Brain microvascular endothelial cell (primary cell): ENCODE results near the gene CADM2.
A peak's percentile ranks its signal among the peaks of the same experiment; 100 is the strongest.
"Not testable (repeated sequence)": the region's sequence is repeated elsewhere in the genome, so short reads cannot be mapped to it uniquely, and the experiment has no call there.

Source experiments
- DNase-seq: peaks from one replicate; pipeline ENCODE4 v3.0.0-alpha.2; 2020
- H3K27ac ChIP-seq: fragments of 250-450 bp; sonication (Bioruptor Pico); 2 replicates; pipeline ENCODE4 v1.5.1; 2020; ENCODE audit warnings: mild to moderate bottlenecking, moderate library complexity
- H3K27me3 ChIP-seq: fragments of 250-450 bp; sonication (Bioruptor Pico); replicated peaks from 2 replicates; pipeline ENCODE4 v1.5.1; 2020; ENCODE audit warnings: mild to moderate bottlenecking
- H3K36me3 ChIP-seq: fragments of 250-450 bp; sonication (Bioruptor Pico); replicated peaks from 2 replicates; pipeline ENCODE4 v1.5.1; 2020; ENCODE audit warnings: mild to moderate bottlenecking
- H3K4me3 ChIP-seq: 2 replicates; pipeline ENCODE4 v1.5.1; 2011; ENCODE audit warnings: low read depth, mild to moderate bottlenecking, control low read depth, low read length, moderate library complexity
- CTCF ChIP-seq: IDR thresholded peaks from 2 replicates; pipeline ENCODE4 v1.5.1; 2011; ENCODE audit warnings: low read depth, mild to moderate bottlenecking, moderate library complexity, low read length, control low read depth, inconsistent platforms; ENCODE audit errors: missing control alignments
- in situ Hi-C: cut with HindIII; loops from 2 replicates; pipeline ENCODE4 v1.10.0; 2017; ENCODE audit warnings: low sequenced_read_pairs, low pct_ligation_motif_present

CADM2 gene

GRCh38 chr3:84958495-84959469 lies at the start of gene CADM2:
CADM2 (plus strand) TSS chr3:84958989.
- peak; percentile 84 for DNase-seq
- Histone ChIP-seq H3K4me3 (peak within 1 kb of the TSS; percentile 66), H3K27me3 (peaks cover 6% of the 10 kb centered on the region), H3K27ac (no peak within 1 kb of the TSS), H3K36me3 (no peaks in the 10 kb centered on the region)
- in situ Hi-C loops = no loop called here
- TF ChIP-seq CTCF = peak; percentile 44

GRCh38 chr3:84918592-84918991 lies 40.2 kb upstream of the CADM2 start:
- H3K27ac ChIP-seq, H3K4me3 ChIP-seq, DNase-seq, H3K36me3 ChIP-seq, H3K27me3 ChIP-seq, in situ Hi-C loops: not testable (repeated sequence)

GRCh38 chr3:84922682-84923081 lies 36.1 kb upstream of the CADM2 start:
- Histone ChIP-seq H3K4me3 (no peak overlapping the region), H3K36me3 (no peaks in the 10 kb centered on the region), H3K27me3 (no peaks in the 10 kb centered on the region), H3K27ac (no peak overlapping the region)
- in situ Hi-C loops = no loop called here
- no peak for TF ChIP-seq CTCF
- no peak for DNase-seq

- no peak for DNase-seq
- Histone ChIP-seq H3K36me3 (no peaks in the 10 kb centered on the region), H3K27me3 (no peaks in the 10 kb centered on the region), H3K27ac (no peak overlapping the region), H3K4me3 (no peak overlapping the region)
- in situ Hi-C loops = no loop called here
- TF ChIP-seq CTCF = no peak
Measured at GRCh38 chr3:84925571-84925970, 33.2 kb upstream of the CADM2 start.

- Histone ChIP-seq H3K27ac (no peak overlapping the region), H3K4me3 (no peak overlapping the region), H3K27me3 (no peaks in the 10 kb centered on the region), H3K36me3 (no peaks in the 10 kb centered on the region)
- in situ Hi-C loops = no loop called here
- DNase-seq = no peak
- peak; percentile 7 for TF ChIP-seq CTCF
Measured at GRCh38 chr3:84943379-84943778, 15.4 kb upstream of the CADM2 start.

GRCh38 chr3:84946240-84946639 lies 12.5 kb upstream of the CADM2 start:
- TF ChIP-seq CTCF = no peak
- Histone ChIP-seq H3K27ac (no peak overlapping the region), H3K4me3 (no peak overlapping the region), H3K27me3 (no peaks in the 10 kb centered on the region), H3K36me3 (no peaks in the 10 kb centered on the region)
- DNase-seq = no peak
- in situ Hi-C loops = no loop called here
